Spleen (tissue), 11 donors: ENCODE measurements around the gene PCNX3. TPM values are rescaled to one million over a fixed set of nuclear protein-coding genes. Genes with fewer than 3 reads are reported as not detected.

Experiments used
- DNase-seq: peaks from one replicate; pipeline ENCODE4 v3.0.0-alpha.2; 2020
- H3K27ac ChIP-seq, 8 donors: fragments of 200-600 bp; sonication (generic) in 7 of 8; 1 replicate in 4 of 8; 2 replicates in 4 of 8; pipeline versions ENCODE4 v1.5.0 to v1.8.0; 2016 to 2021; ENCODE audit warnings: inconsistent platforms in 4 of 8, mild to moderate bottlenecking in 4 of 8, moderate library complexity in 1 of 8
- H3K27me3 ChIP-seq, 7 donors: fragments of 200-600 bp; sonication (generic) in 6 of 7; replicated peaks in 1 of 7; 1 replicate in 4 of 7; 2 replicates in 3 of 7; pipeline versions ENCODE4 v1.5.0 to v1.8.0; 2016 to 2021; ENCODE audit warnings: inconsistent platforms in 3 of 7, mild to moderate bottlenecking in 1 of 7
- H3K36me3 ChIP-seq, 6 donors: fragments of 200-600 bp; sonication (generic) in 5 of 6; 1 replicate in 4 of 6; 2 replicates in 2 of 6; pipeline versions ENCODE4 v1.5.0 to v1.8.0; 2016 to 2021; ENCODE audit warnings: inconsistent platforms in 2 of 6
- H3K4me1 ChIP-seq, 6 donors: fragments of 200-600 bp; sonication (generic) in 5 of 6; 1 replicate in 3 of 6; 2 replicates in 3 of 6; pipeline versions ENCODE4 v1.5.0 to v1.8.0; 2016 to 2021; ENCODE audit warnings: inconsistent platforms in 3 of 6
- H3K4me3 ChIP-seq, 8 donors: fragments of 200-600 bp; sonication (generic) in 7 of 8; 1 replicate in 4 of 8; 2 replicates in 4 of 8; pipeline versions ENCODE4 v1.5.0 to v1.8.0; 2016 to 2021; ENCODE audit warnings: inconsistent platforms in 4 of 8, mild to moderate bottlenecking in 4 of 8, moderate library complexity in 2 of 8
- H3K9me3 ChIP-seq, 8 donors: fragments of 200-600 bp; sonication (generic) in 7 of 8; 1 replicate in 4 of 8; 2 replicates in 4 of 8; pipeline versions ENCODE4 v1.5.0 to v1.8.0; 2016 to 2021; ENCODE audit warnings: inconsistent platforms in 4 of 8
- POLR2A ChIP-seq, 3 donors: fragments of 450-650 bp; IDR thresholded peaks; one replicate each; pipeline ENCODE4 v1.5.1; 2017; ENCODE audit warnings: antibody characterized with exemption in 3 of 3, mild to moderate bottlenecking in 1 of 3
- POLR2AphosphoS5 ChIP-seq, 3 donors: sonication (generic); formaldehyde crosslinking; IDR thresholded peaks; one replicate each; pipeline ENCODE4 v1.5.1; 2017; ENCODE audit warnings: antibody characterized with exemption in 3 of 3
- whole genome bisulfite sequencing, 5 donors: extraction: QIAGEN DNeasy Blood & Tissue Kit in 3 of 5; methylation state at CpG; one replicate each; pipeline versions ENCODE4 v1.1.5 to v1.1.7; 2013 to 2018; 5-methylcytosine and 5-hydroxymethylcytosine counted together
- intact Hi-C: fragments of 100-400 bp; cut with DNase I; formaldehyde crosslinking; loops from one replicate; pipeline ENCODE4 v1.15.0; 2023; ENCODE audit warnings: low total_unique reads
- polyA plus RNA-seq, 3 donors: library from polyadenylated mRNA; stranded (reverse); fragments of 200-250 nt; gene quantifications; one replicate each; pipeline ENCODE4 v1.2.1, GENCODE V29; 2013
- total RNA-seq, 7 donors: library from RNA; depleted of rRNA in 3 of 7; stranded (reverse); fragments of >200 nt in 3 of 7; fragmentation: NEBNext Ultra II Directional in 4 of 7; extraction: Animal tissue kit (Norgen Biotek cat#: 25700) in 4 of 7; gene quantifications; one replicate each; pipeline versions ENCODE4 v1.1.0 to v1.2.1, GENCODE V29; 2016 to 2021
- TF ChIP-seq, protein P1 (sequence below), 11 experiments: fragments of 200-600 bp in 7 of 11; fragments of 450-650 bp in 4 of 11; sonication (generic) in 4 of 11; IDR thresholded peaks in 8 of 11; conservative IDR thresholded peaks in 3 of 11; 1 replicate in 7 of 11; 2 replicates in 4 of 11; pipeline versions ENCODE4 v1.4.0 to v1.8.0; 2016 to 2021; ENCODE audit warnings: antibody characterized with exemption in 11 of 11, inconsistent platforms in 4 of 11, mild to moderate bottlenecking in 1 of 11
- donor health status: healthy with polysubstance abuse.
- donor health status: DM: no; HTN: no; CAD: no; lungs with moderate emphysema.
- donor health status: DM: no; HTN: no; CAD: no.
- donor health status: Bipolar disorder and iron deficiency.
- donor health status: healthy.
- donor health status: DM: no; HTN: no; CAD: no.
- donor health status: DM: yes; HTN: yes; CAD: no.

PCNX3 gene
- total and polyA plus RNA-seq, 10 donors = 9.2 to 51.3 (median 46.9) TPM

DNA sequence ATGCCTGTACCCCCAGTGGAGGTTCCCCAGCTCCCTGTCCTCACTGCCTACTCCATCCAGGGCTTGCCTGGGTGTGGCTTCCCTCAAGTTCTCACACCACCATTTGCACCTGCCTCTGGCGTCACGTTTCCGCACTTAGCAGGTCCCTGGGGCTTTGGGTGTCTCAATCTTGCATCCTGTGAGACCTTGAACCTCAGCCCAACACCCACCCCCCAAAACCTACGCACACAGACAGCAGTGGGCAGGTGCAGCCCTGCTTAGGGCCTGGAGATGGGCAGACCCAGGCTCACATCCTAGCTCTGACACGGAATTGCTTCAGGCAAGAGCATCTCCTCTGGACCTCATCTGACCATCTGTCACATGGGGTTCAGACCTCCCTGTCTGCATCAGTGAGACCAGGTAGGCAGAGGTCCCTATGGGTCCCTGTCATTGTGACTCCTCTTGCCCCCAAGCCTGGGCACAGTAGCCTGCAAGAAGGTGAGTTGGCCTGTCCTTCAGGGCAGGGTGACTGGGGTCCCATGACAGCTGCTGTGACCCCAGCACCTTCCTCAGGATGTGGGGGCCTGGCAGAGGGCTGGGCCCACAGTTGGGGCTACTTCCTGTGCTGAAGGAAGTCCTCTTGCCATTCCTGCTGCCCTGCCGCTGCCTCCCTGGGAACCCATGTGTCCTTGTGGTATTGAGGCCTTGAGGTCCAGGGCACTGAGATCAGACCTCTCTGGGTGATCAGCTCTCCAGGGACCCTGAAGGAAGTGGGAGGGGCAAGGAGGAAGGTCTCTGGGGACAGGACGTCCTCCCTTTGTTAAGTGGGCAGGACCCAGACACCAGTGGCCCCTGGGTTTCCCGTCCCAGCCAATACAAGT is 24.3 kb downstream of the PCNX3 start:
- WGBS, 5 donors = 8 to 18% (median 13%) methylated on average over 6 to 8 of the region's 8 CpGs
- intact Hi-C loops = loop anchor here (10.0 kb wide), 1 partner anchor 65 kb away; no protein-coding TSS in a partner anchor
- peak overlapping the region; percentile 79 to 99 (median 96) for H3K27ac ChIP-seq
- TF ChIP-seq POLR2A (IDR thresholded peaks at IDR 0.05) = peak; percentile 53 to 86 (median 69)
- TF ChIP-seq, protein P1, sequence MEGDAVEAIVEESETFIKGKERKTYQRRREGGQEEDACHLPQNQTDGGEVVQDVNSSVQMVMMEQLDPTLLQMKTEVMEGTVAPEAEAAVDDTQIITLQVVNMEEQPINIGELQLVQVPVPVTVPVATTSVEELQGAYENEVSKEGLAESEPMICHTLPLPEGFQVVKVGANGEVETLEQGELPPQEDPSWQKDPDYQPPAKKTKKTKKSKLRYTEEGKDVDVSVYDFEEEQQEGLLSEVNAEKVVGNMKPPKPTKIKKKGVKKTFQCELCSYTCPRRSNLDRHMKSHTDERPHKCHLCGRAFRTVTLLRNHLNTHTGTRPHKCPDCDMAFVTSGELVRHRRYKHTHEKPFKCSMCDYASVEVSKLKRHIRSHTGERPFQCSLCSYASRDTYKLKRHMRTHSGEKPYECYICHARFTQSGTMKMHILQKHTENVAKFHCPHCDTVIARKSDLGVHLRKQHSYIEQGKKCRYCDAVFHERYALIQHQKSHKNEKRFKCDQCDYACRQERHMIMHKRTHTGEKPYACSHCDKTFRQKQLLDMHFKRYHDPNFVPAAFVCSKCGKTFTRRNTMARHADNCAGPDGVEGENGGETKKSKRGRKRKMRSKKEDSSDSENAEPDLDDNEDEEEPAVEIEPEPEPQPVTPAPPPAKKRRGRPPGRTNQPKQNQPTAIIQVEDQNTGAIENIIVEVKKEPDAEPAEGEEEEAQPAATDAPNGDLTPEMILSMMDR (IDR thresholded peaks at IDR 0.05 in 8 of 11, conservative IDR thresholded peaks at IDR 0.05 in 3 of 11) = no peak
- TF ChIP-seq POLR2AphosphoS5 (IDR thresholded peaks at IDR 0.05) = peak; percentile 75 to 97 (median 85)
- no peaks in the 10 kb centered on the region for H3K27me3 ChIP-seq
- peaks cover 46 to 96% (median 78%) of the 10 kb centered on the region in 6 donors for H3K4me1 ChIP-seq
- peak; percentile 96 for DNase-seq
- H3K9me3 ChIP-seq = no peaks in the 10 kb centered on the region
- peaks cover 2 to 67% (median 56%) of the 10 kb centered on the region in 6 donors for H3K36me3 ChIP-seq
- peak overlapping the region; percentile 31 to 93 (median 85) for H3K4me3 ChIP-seq

DNA sequence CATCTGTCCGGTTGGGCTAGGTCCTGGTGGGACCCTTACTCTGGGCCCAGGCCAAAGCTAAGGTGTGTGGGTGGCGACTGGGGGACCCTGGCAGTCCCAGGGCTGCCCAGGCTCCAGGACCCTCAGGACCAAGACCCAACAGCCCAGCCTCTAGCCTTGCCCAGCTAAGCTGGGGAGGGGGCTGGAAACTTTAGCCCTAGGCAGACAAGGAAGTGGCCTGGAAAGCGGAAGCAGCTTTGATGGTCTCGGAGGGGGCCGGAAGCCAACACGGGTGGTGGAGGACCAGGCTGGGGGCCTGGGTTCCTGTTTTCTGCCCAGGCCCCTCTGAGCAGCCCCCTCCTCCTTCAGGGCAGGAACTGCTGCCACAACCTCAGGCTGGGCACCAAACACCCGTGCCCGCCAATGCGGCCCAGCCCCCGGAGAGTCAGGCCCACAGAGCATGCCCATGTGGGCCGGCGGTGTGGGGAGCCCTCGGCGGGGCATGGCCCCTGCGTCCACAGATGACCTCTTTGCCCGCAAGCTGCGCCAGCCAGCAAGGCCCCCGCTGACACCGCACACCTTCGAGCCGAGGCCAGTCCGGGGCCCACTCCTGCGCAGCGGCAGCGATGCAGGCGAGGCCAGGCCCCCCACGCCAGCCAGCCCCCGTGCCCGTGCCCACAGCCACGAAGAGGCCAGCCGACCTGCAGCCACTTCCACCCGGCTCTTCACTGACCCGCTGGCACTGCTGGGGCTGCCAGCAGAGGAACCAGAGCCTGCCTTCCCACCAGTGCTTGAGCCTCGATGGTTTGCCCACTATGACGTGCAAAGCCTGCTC is 25.1 kb downstream of the PCNX3 start:
- DNase-seq = peak; percentile 97
- Histone ChIP-seq H3K4me1 (peaks cover 46 to 96% (median 74%) of the 10 kb centered on the region in 6 donors), H3K4me3 (peak overlapping the region; percentile 31 to 93 (median 85)), H3K27me3 (no peaks in the 10 kb centered on the region), H3K27ac (peak overlapping the region; percentile 79 to 99 (median 96)), H3K36me3 (peaks cover 2 to 67% (median 56%) of the 10 kb centered on the region in 6 donors), H3K9me3 (no peaks in the 10 kb centered on the region)
- 15 to 19% (median 18%) methylated on average over 14 to 35 of the region's 35 CpGs; no CpG with 5 or more reads in 1 of the 5 donors for WGBS, 5 donors
- intact Hi-C loops = no loop called here
- no peak for TF ChIP-seq POLR2A (IDR thresholded peaks at IDR 0.05)
- peak in 2 of 3 donors; percentile 55 to 84 for TF ChIP-seq POLR2AphosphoS5 (IDR thresholded peaks at IDR 0.05)
- TF ChIP-seq, protein P1 (IDR thresholded peaks at IDR 0.05 in 8 of 11, conservative IDR thresholded peaks at IDR 0.05 in 3 of 11) = peak in 5 of 11 experiments; percentile 6 to 25 (median 13)

DNA sequence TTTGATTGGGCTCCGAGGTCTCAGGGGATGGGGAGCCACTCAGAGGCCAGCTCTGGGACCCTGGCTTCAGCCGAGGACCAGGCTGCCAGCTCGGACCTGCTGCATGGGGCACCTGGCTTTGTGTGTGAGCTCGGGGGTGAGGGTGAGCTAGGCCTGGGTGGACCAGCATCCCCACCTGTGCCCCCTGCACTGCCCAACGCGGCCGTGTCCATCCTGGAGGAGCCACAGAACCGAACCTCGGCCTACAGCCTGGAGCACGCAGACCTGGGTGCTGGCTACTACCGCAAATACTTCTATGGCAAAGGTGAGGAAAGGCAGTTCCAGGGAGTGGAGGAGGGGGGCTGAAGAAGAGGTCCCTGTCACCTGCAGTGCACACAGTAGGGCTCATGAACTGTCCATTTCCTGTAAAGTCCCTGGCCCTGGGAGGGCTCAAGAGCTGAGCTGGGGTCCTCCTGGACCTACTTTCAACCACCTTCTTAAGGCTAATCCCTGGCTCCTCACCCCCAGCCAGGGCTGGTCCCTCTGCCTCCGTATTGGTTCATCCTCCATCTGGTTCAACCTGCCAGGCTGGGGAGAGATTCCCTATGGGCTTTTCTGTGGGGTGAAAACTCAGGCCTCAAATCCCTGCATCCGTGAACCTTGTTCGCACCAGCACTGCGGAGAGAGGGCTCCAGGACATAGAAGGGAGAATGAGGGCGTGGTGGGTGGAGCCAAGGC is 25.9 kb downstream of the PCNX3 start:
- WGBS, 5 donors = 43 to 61% (median 52%) methylated on average over 8 to 16 of the region's 16 CpGs
- peak; percentile 84 for DNase-seq
- H3K4me3 ChIP-seq = peak overlapping the region; percentile 31 to 93 (median 85)

More for the DNA sequence above, 25.9 kb downstream of the PCNX3 start:
- H3K36me3 ChIP-seq = peaks cover 2 to 67% (median 56%) of the 10 kb centered on the region in 6 donors
- TF ChIP-seq POLR2A (IDR thresholded peaks at IDR 0.05) (no peak), POLR2AphosphoS5 (IDR thresholded peaks at IDR 0.05) (no peak)
- TF ChIP-seq, protein P1 (IDR thresholded peaks at IDR 0.05 in 8 of 11, conservative IDR thresholded peaks at IDR 0.05 in 3 of 11) = no peak
- no peaks in the 10 kb centered on the region for H3K9me3 ChIP-seq
- H3K27me3 ChIP-seq = no peaks in the 10 kb centered on the region
- peaks cover 46 to 93% (median 70%) of the 10 kb centered on the region in 6 donors for H3K4me1 ChIP-seq
- intact Hi-C loops = no loop called here
- H3K27ac ChIP-seq = peak overlapping the region; percentile 79 to 99 (median 96)
